Bronchus fibroblast of lung (primary cell): ENCODE measurements around the gene RACK1. TPM values are rescaled to one million over a fixed set of nuclear protein-coding genes. Genes with fewer than 3 reads are reported as not detected.

Source experiments
- total RNA-seq: library from RNA; depleted of rRNA; stranded (reverse); fragments of >200 nt; gene quantifications from 2 replicates; pipeline ENCODE4 v1.2.3, GENCODE V29; 2015

The RACK1 gene
- total RNA-seq, result 3,784 and 3,832 TPM in 2 replicates

GRCh38 chr5:181243564-181244343, at the start of gene RACK1:
RACK1 (minus strand) TSS chr5:181243906; CDS start chr5:181243800, 106 bp downstream.

GRCh38 chr5:181260720-181261319, 17.1 kb upstream of the RACK1 start, which contains the start of gene TRIM52:
TRIM52 (minus strand) TSS chr5:181261143; CDS start chr5:181260813, 330 bp downstream.

GRCh38 chr5:181223058-181223728, 20.5 kb downstream of the RACK1 start, which contains the start of gene TRIM41:
TRIM41 (plus strand) TSS chr5:181223281; CDS start chr5:181224000, 719 bp downstream.

GRCh38 chr5:181204826-181205760, 38.6 kb downstream of the RACK1 start, which contains the start of gene TRIM7:
TRIM7 (minus strand) TSS chr5:181205196; CDS start chr5:181205110, 86 bp downstream.

Other genes with a start within 250 kb of the RACK1 start
- not detected in 2 replicates for gene BTNL9, start 203.6 kb downstream of the RACK1 start, total RNA-seq
- not detected in 2 replicates for gene OR2V1, start 112.7 kb downstream of the RACK1 start, total RNA-seq
- gene OR2V2, start 96.3 kb downstream of the RACK1 start, total RNA-seq, result not detected in 2 replicates
- gene TRIM7, start 38.7 kb downstream of the RACK1 start, total RNA-seq, result 5.5 and 7.6 TPM in 2 replicates
- gene TRIM41, start 20.6 kb downstream of the RACK1 start, total RNA-seq, result 12.1 and 12.2 TPM in 2 replicates
- gene TRIM52, start 17.2 kb upstream of the RACK1 start, total RNA-seq, result 3.1 and 5.5 TPM in 2 replicates
- not detected in 2 replicates for gene OR4F3, start 123.4 kb upstream of the RACK1 start, total RNA-seq